HepG2 (cell line): ENCODE data around the gene MRM1. TPM values are rescaled to one million over a fixed set of nuclear protein-coding genes. Genes with fewer than 3 reads are reported as not detected.

Source experiments
- CEBPB ChIP-seq: IDR thresholded peaks from 2 replicates; pipeline ENCODE4 v1.6.1; 2011; ENCODE audit warnings: low read depth, low read length, improper control_type of control experiment, borderline replicate concordance
- JUND ChIP-seq: sonication (generic); formaldehyde crosslinking; IDR thresholded peaks from 2 replicates; pipeline ENCODE4 v1.8.0; 2022; ENCODE audit warnings: mild to moderate bottlenecking, missing genetic modification reagents
- KAT7 ChIP-seq: IDR thresholded peaks from 2 replicates; pipeline ENCODE4 v1.6.1; 2018; ENCODE audit warnings: borderline replicate concordance, missing compliant biosample characterization
- MAFG ChIP-seq: sonication (generic); formaldehyde crosslinking; IDR thresholded peaks from 2 replicates; pipeline ENCODE4 v1.5.1; 2020; ENCODE audit warnings: mild to moderate bottlenecking, missing genetic modification reagents
- MIER3 ChIP-seq: IDR thresholded peaks from 2 replicates; pipeline ENCODE4 v1.6.1; 2016; ENCODE audit warnings: missing compliant biosample characterization, borderline replicate concordance
- MXD4 ChIP-seq: IDR thresholded peaks from 2 replicates; pipeline ENCODE4 v1.6.1; 2016; ENCODE audit warnings: mild to moderate bottlenecking, missing biosample characterization, missing genetic modification reagents
- NFE2L2 ChIP-seq: fragments of 150-350 bp; IDR thresholded peaks from 2 replicates; pipeline ENCODE4 v1.6.1; 2014; ENCODE audit warnings: low read length
- NFRKB ChIP-seq: fragments of 450-650 bp; IDR thresholded peaks from 2 replicates; pipeline ENCODE4 v1.6.1; 2017
- POLR2AphosphoS5 ChIP-seq: IDR thresholded peaks from 2 replicates; pipeline ENCODE4 v1.6.1; 2012; ENCODE audit warnings: low read depth, low read length
- SMAD9 ChIP-seq: sonication (generic); formaldehyde crosslinking; IDR thresholded peaks from 2 replicates; pipeline ENCODE4 v1.5.1; 2020; ENCODE audit warnings: mild to moderate bottlenecking, missing genetic modification reagents
- SRF ChIP-seq: IDR thresholded peaks from 2 replicates; pipeline ENCODE4 v1.6.1; 2011; ENCODE audit warnings: mild to moderate bottlenecking, low read depth, low read length, moderate library complexity
- TBX2 ChIP-seq: sonication (generic); formaldehyde crosslinking; IDR thresholded peaks from 2 replicates; pipeline ENCODE4 v1.5.0; 2020; ENCODE audit warnings: missing genetic modification reagents, mild to moderate bottlenecking, borderline replicate concordance
- ZFP36L2 ChIP-seq: sonication (generic); formaldehyde crosslinking; IDR thresholded peaks from 2 replicates; pipeline ENCODE4 v1.4.0; 2020; ENCODE audit warnings: missing genetic modification reagents
- ZKSCAN1 ChIP-seq: fragments of 150-350 bp; IDR thresholded peaks from 2 replicates; pipeline ENCODE4 v1.6.1; 2014; ENCODE audit warnings: low read length
- ZMYM4 ChIP-seq: sonication (generic); formaldehyde crosslinking; IDR thresholded peaks from 2 replicates; pipeline ENCODE4 v1.8.1; 2023; ENCODE audit warnings: mild to moderate bottlenecking, missing genetic modification reagents
- ZNF232 ChIP-seq: sonication (generic); formaldehyde crosslinking; IDR thresholded peaks from 2 replicates; pipeline ENCODE4 v1.4.0; 2020; ENCODE audit warnings: missing genetic modification reagents, borderline replicate concordance
- ZNF382 ChIP-seq: sonication (generic); formaldehyde crosslinking; IDR thresholded peaks from 2 replicates; pipeline ENCODE4 v1.5.0; 2020; ENCODE audit warnings: missing genetic modification reagents, mild to moderate bottlenecking, borderline replicate concordance
- ZNF530 ChIP-seq: sonication (generic); formaldehyde crosslinking; IDR thresholded peaks from 2 replicates; pipeline ENCODE4 v1.5.0; 2020; ENCODE audit warnings: low read depth, mild to moderate bottlenecking, missing genetic modification reagents
- ZNF589 ChIP-seq: sonication (generic); formaldehyde crosslinking; conservative IDR thresholded peaks from 2 replicates; pipeline ENCODE4 v1.8.0; 2022; ENCODE audit warnings: mild to moderate bottlenecking, moderate library complexity, missing genetic modification reagents
- ZNF674 ChIP-seq: sonication (generic); formaldehyde crosslinking; IDR thresholded peaks from 2 replicates; pipeline ENCODE4 v1.5.0; 2020; ENCODE audit warnings: low read depth, mild to moderate bottlenecking, missing genetic modification reagents
- polyA plus RNA-seq, 8 experiments: library from polyadenylated mRNA; depleted of rRNA in 3 of 8; stranded (reverse) in 7 of 8; unstranded in 1 of 8; fragments of >200 nt; fragmentation: Illumina TruSeq in 4 of 8; extraction: Trizol in 4 of 8; gene quantifications; 2 replicates each; pipeline versions ENCODE4 v1.2.1 to v1.2.3, GENCODE V29; 2011 to 2016; ENCODE audit warnings: low read depth in 4 of 8, missing spikeins in 1 of 8, mixed read lengths in 1 of 8; ENCODE audit not compliant: insufficient read depth in 1 of 8
- total RNA-seq, 5 experiments: library from RNA; depleted of rRNA; stranded (reverse); fragments of >200 nt; fragmentation: Illumina TruSeq; extraction: Trizol; gene quantifications; 2 replicates each; pipeline ENCODE4 v1.2.3, GENCODE V29; 2016; ENCODE audit warnings: low read depth in 1 of 5
- TF ChIP-seq, protein P1 (sequence below): sonication (generic); formaldehyde crosslinking; IDR thresholded peaks from 2 replicates; pipeline ENCODE4 v1.4.0; 2020; ENCODE audit warnings: missing genetic modification reagents
- TF ChIP-seq, protein P2 (sequence below): sonication (generic); formaldehyde crosslinking; IDR thresholded peaks from 2 replicates; pipeline ENCODE4 v1.4.0; 2020; ENCODE audit warnings: missing genetic modification reagents

Gene MRM1
- total and polyA plus RNA-seq, 2 of the 13 experiments (the other 11 are each of a cell fraction or from before 2014, with no cell fraction given) = 4.1 to 11.3 TPM

DNA sequence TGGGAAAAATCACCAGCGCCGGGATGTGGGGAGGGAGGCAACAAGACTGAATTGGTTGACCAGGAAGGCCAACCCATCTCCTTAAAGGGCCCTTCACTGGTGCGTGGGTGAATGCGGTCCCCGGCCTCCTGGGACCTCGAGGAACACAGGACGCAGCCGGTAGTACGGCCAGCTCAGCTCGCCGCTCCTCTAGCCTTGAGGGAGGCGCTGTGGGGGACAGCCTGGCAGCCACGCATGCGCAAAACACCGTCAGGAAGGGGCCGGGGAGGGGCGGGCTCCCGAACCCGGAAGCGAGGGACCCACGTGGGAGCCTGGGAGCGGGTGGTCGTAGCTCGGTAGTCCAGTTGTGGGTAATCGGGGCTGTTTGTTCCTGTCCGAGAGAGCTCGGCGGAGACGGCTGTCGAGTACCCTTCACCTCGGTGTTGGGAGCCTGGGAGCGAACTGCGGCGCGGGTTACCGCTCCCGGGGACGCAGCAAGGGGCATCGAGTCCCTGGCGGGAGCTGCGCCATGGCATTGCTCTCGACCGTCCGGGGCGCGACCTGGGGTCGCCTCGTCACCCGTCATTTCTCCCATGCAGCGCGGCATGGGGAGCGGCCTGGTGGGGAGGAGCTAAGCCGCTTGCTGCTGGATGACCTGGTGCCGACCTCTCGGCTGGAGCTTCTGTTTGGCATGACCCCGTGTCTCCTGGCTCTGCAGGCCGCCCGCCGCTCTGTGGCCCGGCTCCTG lies at the start of gene MRM1 (continued):
- TF ChIP-seq, protein P1, sequence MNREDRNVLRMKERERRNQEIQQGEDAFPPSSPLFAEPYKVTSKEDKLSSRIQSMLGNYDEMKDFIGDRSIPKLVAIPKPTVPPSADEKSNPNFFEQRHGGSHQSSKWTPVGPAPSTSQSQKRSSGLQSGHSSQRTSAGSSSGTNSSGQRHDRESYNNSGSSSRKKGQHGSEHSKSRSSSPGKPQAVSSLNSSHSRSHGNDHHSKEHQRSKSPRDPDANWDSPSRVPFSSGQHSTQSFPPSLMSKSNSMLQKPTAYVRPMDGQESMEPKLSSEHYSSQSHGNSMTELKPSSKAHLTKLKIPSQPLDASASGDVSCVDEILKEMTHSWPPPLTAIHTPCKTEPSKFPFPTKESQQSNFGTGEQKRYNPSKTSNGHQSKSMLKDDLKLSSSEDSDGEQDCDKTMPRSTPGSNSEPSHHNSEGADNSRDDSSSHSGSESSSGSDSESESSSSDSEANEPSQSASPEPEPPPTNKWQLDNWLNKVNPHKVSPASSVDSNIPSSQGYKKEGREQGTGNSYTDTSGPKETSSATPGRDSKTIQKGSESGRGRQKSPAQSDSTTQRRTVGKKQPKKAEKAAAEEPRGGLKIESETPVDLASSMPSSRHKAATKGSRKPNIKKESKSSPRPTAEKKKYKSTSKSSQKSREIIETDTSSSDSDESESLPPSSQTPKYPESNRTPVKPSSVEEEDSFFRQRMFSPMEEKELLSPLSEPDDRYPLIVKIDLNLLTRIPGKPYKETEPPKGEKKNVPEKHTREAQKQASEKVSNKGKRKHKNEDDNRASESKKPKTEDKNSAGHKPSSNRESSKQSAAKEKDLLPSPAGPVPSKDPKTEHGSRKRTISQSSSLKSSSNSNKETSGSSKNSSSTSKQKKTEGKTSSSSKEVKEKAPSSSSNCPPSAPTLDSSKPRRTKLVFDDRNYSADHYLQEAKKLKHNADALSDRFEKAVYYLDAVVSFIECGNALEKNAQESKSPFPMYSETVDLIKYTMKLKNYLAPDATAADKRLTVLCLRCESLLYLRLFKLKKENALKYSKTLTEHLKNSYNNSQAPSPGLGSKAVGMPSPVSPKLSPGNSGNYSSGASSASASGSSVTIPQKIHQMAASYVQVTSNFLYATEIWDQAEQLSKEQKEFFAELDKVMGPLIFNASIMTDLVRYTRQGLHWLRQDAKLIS (CRISPR knock-in tag) = no peak
- TF ChIP-seq SRF (no peak), CEBPB (no peak), JUND (CRISPR knock-in tag) (no peak; the same call in 1 of the 2 replicates), ZKSCAN1 (no peak), MXD4 (CRISPR knock-in tag) (peak; percentile 99), NFRKB (no peak), SMAD9 (CRISPR knock-in tag) (no peak), POLR2AphosphoS5 (peak; percentile 84), ZNF589 (CRISPR knock-in tag) (0 out of 2 replicates have a peak, but pooled peaks have one; percentile 38), TBX2 (CRISPR knock-in tag) (peak; percentile 64), ZNF530 (CRISPR knock-in tag) (no peak), NFE2L2 (no peak), ZMYM4 (CRISPR knock-in tag) (0 out of 2 replicates have a peak, but pooled peaks have one; percentile 49), ZNF232 (CRISPR knock-in tag) (peak; percentile 85), ZNF674 (CRISPR knock-in tag) (peak; percentile 47; the same call in 1 of the 2 replicates), ZFP36L2 (CRISPR knock-in tag) (no peak), ZNF382 (no peak), MAFG (CRISPR knock-in tag) (no peak), MIER3 (CRISPR knock-in tag) (no peak), KAT7 (CRISPR knock-in tag) (no peak; the same call in 1 of the 2 replicates)
- TF ChIP-seq, protein P2, sequence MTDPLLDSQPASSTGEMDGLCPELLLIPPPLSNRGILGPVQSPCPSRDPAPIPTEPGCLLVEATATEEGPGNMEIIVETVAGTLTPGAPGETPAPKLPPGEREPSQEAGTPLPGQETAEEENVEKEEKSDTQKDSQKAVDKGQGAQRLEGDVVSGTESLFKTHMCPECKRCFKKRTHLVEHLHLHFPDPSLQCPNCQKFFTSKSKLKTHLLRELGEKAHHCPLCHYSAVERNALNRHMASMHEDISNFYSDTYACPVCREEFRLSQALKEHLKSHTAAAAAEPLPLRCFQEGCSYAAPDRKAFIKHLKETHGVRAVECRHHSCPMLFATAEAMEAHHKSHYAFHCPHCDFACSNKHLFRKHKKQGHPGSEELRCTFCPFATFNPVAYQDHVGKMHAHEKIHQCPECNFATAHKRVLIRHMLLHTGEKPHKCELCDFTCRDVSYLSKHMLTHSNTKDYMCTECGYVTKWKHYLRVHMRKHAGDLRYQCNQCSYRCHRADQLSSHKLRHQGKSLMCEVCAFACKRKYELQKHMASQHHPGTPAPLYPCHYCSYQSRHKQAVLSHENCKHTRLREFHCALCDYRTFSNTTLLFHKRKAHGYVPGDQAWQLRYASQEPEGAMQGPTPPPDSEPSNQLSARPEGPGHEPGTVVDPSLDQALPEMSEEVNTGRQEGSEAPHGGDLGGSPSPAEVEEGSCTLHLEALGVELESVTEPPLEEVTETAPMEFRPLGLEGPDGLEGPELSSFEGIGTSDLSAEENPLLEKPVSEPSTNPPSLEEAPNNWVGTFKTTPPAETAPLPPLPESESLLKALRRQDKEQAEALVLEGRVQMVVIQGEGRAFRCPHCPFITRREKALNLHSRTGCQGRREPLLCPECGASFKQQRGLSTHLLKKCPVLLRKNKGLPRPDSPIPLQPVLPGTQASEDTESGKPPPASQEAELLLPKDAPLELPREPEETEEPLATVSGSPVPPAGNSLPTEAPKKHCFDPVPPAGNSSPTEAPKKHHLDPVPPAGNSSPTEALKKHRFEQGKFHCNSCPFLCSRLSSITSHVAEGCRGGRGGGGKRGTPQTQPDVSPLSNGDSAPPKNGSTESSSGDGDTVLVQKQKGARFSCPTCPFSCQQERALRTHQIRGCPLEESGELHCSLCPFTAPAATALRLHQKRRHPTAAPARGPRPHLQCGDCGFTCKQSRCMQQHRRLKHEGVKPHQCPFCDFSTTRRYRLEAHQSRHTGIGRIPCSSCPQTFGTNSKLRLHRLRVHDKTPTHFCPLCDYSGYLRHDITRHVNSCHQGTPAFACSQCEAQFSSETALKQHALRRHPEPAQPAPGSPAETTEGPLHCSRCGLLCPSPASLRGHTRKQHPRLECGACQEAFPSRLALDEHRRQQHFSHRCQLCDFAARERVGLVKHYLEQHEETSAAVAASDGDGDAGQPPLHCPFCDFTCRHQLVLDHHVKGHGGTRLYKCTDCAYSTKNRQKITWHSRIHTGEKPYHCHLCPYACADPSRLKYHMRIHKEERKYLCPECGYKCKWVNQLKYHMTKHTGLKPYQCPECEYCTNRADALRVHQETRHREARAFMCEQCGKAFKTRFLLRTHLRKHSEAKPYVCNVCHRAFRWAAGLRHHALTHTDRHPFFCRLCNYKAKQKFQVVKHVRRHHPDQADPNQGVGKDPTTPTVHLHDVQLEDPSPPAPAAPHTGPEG = 0 out of 2 replicates have a peak, but pooled peaks have one; percentile 40
